Fibroblast of skin of left quadriceps (primary cell): ENCODE results near the gene APBA2.

ENCODE experiments used
- DNase-seq, 2 experiments: peaks; one replicate each; pipeline ENCODE4 v3.0.0-alpha.2; 2013; ENCODE audit warnings: low read depth in 2 of 2

Gene APBA2

DNA sequence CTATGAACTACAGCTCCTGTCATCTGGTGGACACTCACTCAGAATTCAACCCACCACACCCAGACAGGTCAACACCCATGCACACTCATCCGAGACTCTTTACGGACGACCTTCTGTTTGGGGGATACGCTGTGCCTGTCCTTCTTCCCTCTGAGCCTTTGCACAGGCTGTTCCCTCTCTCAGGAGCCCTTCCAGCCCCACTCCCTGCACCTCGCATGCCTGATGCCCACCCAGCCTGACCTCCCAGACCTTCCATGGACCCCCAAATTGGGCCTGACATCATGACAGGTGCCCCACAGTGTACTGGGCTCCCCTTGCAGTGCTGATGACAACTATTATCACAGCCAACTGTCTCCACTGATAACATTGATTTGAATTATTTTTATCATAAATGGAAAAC, 248.0 kb downstream of the APBA2 start:
- DNase-seq = no peak

DNA sequence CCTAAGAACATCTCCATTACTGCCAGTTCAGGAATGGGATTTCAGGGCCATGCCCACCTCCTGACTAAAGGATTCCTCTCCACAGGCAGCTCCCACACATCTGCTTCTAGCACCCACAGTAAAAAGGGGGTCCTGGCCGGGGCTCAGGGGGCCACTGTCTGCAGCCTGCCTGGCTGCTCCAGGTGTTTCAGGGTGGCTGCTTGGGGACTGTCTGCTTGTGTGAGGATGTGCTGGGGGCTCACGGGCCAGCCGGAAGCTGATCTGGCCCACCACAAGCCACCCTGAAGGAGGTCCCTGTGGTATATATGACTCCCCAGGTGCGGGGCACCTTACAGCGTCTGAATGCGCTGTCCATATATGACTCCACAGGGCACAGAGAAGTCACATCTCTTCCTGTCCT, 248.5 kb downstream of the APBA2 start:
- no peak for DNase-seq

DNA sequence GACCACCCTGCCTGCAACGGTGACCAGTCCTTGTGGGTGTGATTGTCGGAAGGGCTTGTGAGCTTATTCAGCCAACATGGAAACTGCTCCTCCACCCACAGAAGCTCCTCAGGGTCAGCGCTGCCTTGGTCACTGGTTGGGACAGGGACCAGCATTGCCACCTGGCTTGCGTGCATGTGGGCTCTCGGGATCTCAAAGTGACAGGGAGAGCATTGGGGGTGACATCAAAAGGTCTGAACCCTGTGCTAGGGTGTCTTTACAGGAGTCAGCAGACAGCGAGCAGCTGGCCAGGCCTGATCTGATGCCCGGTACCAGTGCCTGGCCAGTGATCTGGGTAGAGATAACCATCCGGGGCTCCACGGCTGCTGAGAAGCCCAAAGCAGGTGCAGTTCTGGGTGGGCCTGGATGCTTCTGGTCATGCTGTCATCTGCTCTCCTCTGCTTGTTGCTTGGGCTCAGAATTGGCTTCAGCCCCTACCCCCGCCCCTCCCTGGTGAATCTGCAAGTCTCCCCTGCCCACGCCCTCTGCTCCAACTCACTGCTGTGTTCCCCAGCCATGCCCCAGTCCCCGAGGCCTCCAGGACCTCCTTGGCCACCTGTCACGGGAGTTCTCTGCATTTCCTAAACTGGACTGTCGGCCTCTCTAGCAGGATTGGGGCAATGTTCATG, 249.0 kb downstream of the APBA2 start:
- no peak for DNase-seq

DNA sequence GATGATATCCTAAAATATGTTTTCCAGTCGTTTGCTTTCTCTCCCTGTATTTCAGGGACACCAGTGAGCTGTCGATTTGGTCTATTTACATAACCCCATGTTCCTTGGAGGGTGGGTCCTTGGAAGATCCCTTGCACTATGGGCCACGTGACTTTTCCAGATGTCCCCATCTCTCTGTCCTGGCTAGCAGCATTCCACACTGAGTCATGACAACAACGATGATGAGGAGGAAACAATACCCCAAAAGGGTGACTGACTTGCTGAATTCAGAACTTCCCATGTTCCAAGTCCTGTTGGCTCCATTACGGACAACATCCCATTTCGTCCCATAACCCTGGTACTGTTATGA, 249.5 kb downstream of the APBA2 start:
- DNase-seq = no peak

- DNase-seq = no peak
These were observed 250.2 kb downstream of the APBA2 start for GRCh38 chr15:29135702-29136646.

DNA sequence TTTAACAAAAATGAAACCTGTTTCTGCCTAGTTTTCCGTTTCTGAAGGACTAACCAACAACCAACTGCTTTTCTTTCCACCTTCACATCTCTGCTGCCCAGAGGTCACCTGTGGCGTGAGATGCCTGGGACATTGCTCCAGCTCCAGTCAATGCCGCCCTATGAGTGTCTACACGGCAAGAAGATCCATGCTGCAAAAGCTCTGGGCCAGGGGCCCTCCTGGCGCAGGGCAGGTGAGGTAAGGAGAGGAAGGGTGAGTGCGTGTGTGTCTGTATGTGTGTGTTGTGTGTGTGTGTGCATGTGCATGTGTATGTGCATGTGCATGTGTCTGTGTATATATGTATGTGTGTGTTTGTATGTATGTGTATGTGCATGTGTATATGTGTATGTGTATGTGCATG, 252.5 kb downstream of the APBA2 start:
- DNase-seq = no peak

- no peak for DNase-seq
These were observed 253.3 kb downstream of the APBA2 start for GRCh38 chr15:29139072-29139471.

- DNase-seq = no peak
These were observed 254.0 kb downstream of the APBA2 start for GRCh38 chr15:29139540-29140459.

- no peak for DNase-seq
These were observed 254.9 kb downstream of the APBA2 start for GRCh38 chr15:29140475-29141307.

- no peak for DNase-seq
These were observed 255.7 kb downstream of the APBA2 start for GRCh38 chr15:29141308-29142128.

DNA sequence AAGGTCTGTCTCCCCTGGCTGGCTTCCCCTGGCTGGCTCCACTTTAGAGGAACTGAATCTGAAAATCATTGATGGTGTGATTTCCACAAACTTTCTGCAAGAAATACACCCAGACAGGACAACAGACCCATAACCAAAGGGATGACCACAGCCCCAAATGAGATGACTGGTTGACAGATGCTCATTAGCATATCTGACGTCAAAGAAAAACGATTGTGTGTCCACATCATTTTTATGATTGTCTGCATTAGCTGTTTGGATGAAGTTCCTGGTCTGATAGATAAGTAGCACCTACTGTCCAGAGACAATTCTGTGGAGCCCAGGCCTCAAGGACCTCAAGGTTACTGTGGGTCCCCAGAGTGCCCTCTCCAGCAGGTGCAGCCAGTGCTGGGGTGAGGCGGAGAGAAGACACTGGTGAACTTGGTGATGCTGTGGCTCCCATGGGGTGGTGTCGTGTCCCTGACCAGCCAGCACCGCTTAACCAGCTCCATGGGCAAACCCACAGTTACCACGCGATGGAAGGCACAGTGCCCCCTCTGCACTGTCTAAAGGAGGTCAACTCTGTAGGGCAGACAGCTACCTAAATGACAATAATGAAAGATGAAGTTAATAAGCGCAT, 256.5 kb downstream of the APBA2 start:
- DNase-seq = no peak

GRCh38 chr15:29143293-29143692, 257.5 kb downstream of the APBA2 start:
- no peak for DNase-seq

GRCh38 chr15:29143909-29144635, 258.3 kb downstream of the APBA2 start:
- peak; percentile 66 for DNase-seq

DNA sequence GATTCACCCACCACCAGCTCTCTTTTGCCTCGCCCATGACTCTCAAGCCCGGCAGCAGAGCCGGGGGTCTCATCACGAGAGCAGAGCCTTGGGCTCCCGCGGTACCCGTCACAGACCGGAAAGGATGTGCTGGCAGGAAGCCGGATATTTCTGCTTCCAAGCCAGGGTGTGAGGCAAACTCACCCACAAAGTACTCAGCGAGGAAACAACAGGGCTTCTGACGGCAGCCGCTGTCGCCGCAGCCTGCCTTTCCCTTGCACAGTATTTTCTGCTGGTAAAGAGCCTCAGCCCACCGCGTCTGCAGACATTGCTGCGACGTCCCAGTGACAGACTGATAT, 263.9 kb downstream of the APBA2 start:
- no peak for DNase-seq

DNA sequence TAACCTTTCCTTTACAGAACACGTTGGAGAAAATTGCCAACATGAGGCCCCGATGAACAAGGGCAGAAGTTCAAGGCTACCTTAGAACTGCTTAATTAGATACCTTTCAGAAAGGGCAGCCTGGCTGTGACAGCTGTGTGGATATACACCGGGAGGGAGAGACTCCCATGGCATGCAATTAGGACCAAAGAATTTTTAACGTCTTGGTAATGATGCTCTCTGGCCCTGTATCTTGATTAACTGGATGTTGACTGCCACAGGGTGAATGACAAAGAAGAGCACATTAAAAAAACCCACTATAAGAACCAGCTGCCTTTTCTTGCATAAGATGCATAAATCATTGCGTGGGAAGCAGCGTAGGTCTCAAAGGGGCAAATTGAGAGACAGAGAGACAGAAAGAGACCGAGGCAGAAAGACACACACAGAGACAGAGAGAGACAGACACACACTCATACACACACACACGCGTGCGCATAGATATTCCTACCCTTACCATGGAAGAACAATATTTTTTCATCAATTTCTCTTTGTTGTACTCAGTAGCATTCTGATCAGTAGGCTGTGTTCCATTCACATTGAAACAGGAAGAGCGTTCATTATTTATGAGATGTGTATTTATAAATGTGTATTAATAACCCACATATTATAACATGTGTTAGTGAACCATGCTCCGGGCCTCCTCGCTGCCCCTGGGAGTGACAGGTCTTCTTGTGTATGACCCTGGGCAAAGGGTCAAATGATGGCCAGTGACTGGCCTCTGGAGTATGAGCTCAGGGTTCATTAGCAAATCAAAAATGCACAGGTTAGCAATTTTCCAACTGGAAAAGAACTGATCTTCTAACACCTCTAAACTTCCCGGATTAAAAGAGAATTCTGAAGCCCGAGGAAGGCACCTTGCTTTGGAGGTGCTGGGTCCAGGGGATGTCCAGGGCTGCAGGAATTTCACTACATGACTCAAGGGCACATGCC, 265.0 kb downstream of the APBA2 start:
- DNase-seq = no peak

- no peak for DNase-seq
These were observed 265.7 kb downstream of the APBA2 start for GRCh38 chr15:29151484-29151857.

- no peak for DNase-seq
These were observed 270.7 kb downstream of the APBA2 start for GRCh38 chr15:29156521-29156920.

DNA sequence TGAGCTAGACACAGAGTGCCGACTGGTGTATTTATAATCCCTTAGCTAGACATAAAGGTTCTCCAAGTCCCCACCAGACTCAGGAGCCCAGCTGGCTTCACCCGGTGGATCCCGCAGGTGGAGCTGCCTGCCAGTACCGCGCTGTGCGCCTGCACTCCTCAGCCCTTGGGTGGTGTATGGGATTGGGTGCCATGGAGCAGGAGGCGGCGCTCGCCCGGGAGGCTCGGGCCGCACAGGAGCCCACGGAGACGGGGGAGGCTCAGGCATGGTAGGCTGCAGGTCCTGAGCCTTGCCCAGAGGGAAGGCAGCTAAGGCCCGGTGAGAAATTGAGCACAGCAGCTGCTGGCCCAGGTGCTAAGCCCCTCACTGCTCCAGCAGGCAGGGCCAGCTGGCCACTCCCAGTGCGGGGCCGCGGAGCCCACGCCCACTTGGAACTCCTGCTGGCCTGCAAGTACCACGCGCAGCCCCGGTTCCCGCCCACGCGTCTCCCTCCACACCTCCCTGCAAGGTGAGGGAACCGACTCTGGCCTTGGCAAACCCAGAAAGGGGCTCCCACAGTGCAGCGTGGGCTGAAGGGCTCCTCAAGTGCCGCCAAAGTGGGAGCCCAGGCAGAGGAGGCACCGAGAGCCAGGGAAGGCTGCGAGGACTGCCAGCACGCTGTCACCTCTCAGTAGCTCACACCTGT, 274.1 kb downstream of the APBA2 start:
- no peak for DNase-seq
